Mesothelial cell of epicardium (in vitro differentiated cells): ENCODE data around the gene BCAT1. TPM values are rescaled to one million over a fixed set of nuclear protein-coding genes. Genes with fewer than 3 reads are reported as not detected.
"Not testable (repeated sequence)": the region's sequence is repeated elsewhere in the genome, so short reads cannot be mapped to it uniquely, and the experiment has no call there.

Source experiments
- DNase-seq, 2 experiments: peaks; one replicate each; pipeline ENCODE4 v3.0.0; 2021; ENCODE audit warnings: low spot score in 2 of 2; ENCODE audit not compliant: unreplicated experiment in 2 of 2
- H3K27ac Mint-ChIP-seq: 2 replicates; pipeline ENCODE4 v1.8.0; 2021; ENCODE audit warnings: mixed read lengths
- H3K27me3 Mint-ChIP-seq: 2 replicates; pipeline ENCODE4 v1.8.0; 2021; ENCODE audit warnings: low read depth, mixed read lengths
- H3K36me3 Mint-ChIP-seq: 2 replicates; pipeline ENCODE4 v1.8.0; 2021; ENCODE audit warnings: mixed read lengths
- H3K4me1 Mint-ChIP-seq: 2 replicates; pipeline ENCODE4 v1.8.0; 2021; ENCODE audit warnings: mixed read lengths
- H3K4me3 Mint-ChIP-seq: 2 replicates; pipeline ENCODE4 v1.8.0; 2021; ENCODE audit warnings: mild to moderate bottlenecking, moderate library complexity, mixed read lengths
- H3K9me3 Mint-ChIP-seq: 2 replicates; pipeline ENCODE4 v1.8.0; 2021; ENCODE audit warnings: mixed read lengths
- total RNA-seq: library from RNA; stranded (reverse); gene quantifications from 3 replicates; pipeline ENCODE4 v1.2.1, GENCODE V29; 2021
- TF ChIP-seq, protein P1 (sequence below): fragments of 200-600 bp; sonication (generic); IDR thresholded peaks from one replicate; pipeline ENCODE4 v1.5.0; 2021; ENCODE audit warnings: antibody characterized with exemption; ENCODE audit not compliant: unreplicated experiment

Gene BCAT1
- total RNA-seq, 1 donor from 2014 or later, result 121 TPM

- Mint-ChIP-seq H3K9me3 (no peaks in the 10 kb centered on the region), H3K4me3 (no peak overlapping the region), H3K27ac (no peak overlapping the region), H3K4me1 (no peaks in the 10 kb centered on the region), H3K36me3 (peaks cover 51% of the 10 kb centered on the region), H3K27me3 (no peaks in the 10 kb centered on the region)
- TF ChIP-seq, protein P1, sequence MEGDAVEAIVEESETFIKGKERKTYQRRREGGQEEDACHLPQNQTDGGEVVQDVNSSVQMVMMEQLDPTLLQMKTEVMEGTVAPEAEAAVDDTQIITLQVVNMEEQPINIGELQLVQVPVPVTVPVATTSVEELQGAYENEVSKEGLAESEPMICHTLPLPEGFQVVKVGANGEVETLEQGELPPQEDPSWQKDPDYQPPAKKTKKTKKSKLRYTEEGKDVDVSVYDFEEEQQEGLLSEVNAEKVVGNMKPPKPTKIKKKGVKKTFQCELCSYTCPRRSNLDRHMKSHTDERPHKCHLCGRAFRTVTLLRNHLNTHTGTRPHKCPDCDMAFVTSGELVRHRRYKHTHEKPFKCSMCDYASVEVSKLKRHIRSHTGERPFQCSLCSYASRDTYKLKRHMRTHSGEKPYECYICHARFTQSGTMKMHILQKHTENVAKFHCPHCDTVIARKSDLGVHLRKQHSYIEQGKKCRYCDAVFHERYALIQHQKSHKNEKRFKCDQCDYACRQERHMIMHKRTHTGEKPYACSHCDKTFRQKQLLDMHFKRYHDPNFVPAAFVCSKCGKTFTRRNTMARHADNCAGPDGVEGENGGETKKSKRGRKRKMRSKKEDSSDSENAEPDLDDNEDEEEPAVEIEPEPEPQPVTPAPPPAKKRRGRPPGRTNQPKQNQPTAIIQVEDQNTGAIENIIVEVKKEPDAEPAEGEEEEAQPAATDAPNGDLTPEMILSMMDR, result no peak
- DNase-seq, result no peak
Observed at GRCh38 chr12:24875014-24875413, 73.9 kb downstream of the BCAT1 start.

- H3K36me3 Mint-ChIP-seq, result peaks cover 49% of the 10 kb centered on the region
- TF ChIP-seq, protein P1, result no peak
- H3K4me1 Mint-ChIP-seq, result no peaks in the 10 kb centered on the region
- H3K27me3 Mint-ChIP-seq, result no peaks in the 10 kb centered on the region
- no peak overlapping the region for H3K27ac Mint-ChIP-seq
- no peaks in the 10 kb centered on the region for H3K9me3 Mint-ChIP-seq
- DNase-seq, result no peak
- H3K4me3 Mint-ChIP-seq, result no peak overlapping the region
Observed at GRCh38 chr12:24872211-24872610, 76.7 kb downstream of the BCAT1 start.

DNA sequence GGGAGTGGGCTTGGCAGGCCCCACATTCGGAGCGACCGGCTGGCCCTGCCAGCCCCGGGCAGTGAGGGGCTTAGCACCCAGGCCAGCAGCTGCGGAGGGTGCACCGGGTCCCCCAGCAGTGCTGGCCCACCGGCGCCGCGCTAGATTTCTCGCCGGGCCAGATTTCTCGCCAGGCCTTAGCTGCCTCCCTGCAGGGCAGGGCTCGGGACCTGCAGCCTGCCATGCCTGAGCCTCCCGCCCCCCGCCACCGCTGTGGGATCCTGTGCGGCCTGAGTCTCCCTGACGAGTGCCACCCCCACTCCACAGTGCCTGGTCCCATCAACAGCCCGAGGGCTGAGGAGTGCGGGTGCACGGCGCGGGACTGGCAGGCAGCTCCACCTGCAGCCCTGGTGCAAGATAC is 82.8 kb downstream of the BCAT1 start:
- not testable (repeated sequence) for DNase-seq, H3K27ac Mint-ChIP-seq, H3K27me3 Mint-ChIP-seq, H3K4me3 Mint-ChIP-seq
- H3K4me1 Mint-ChIP-seq, result peaks cover 11% of the 10 kb centered on the region
- H3K36me3 Mint-ChIP-seq, result peaks cover 61% of the 10 kb centered on the region
- H3K9me3 Mint-ChIP-seq, result peaks cover 23% of the 10 kb centered on the region

GRCh38 chr12:24864796-24865125 is 84.1 kb downstream of the BCAT1 start:
- no peak overlapping the region for H3K4me3 Mint-ChIP-seq
- no peak for DNase-seq
- no peaks in the 10 kb centered on the region for H3K27me3 Mint-ChIP-seq
- H3K36me3 Mint-ChIP-seq, result peaks cover 69% of the 10 kb centered on the region
- TF ChIP-seq, protein P1, result no peak
- peak overlapping the region; percentile 18 for H3K27ac Mint-ChIP-seq
- peaks cover 26% of the 10 kb centered on the region for H3K9me3 Mint-ChIP-seq
- H3K4me1 Mint-ChIP-seq, result peaks cover 11% of the 10 kb centered on the region

GRCh38 chr12:24861766-24862540 is 86.9 kb downstream of the BCAT1 start:
- Mint-ChIP-seq H3K27me3 (no peaks in the 10 kb centered on the region), H3K4me3 (no peak overlapping the region), H3K4me1 (peaks cover 11% of the 10 kb centered on the region), H3K36me3 (peaks cover 76% of the 10 kb centered on the region), H3K9me3 (peaks cover 46% of the 10 kb centered on the region), H3K27ac (no peak overlapping the region)
- no peak for DNase-seq
- TF ChIP-seq, protein P1, result no peak

DNA sequence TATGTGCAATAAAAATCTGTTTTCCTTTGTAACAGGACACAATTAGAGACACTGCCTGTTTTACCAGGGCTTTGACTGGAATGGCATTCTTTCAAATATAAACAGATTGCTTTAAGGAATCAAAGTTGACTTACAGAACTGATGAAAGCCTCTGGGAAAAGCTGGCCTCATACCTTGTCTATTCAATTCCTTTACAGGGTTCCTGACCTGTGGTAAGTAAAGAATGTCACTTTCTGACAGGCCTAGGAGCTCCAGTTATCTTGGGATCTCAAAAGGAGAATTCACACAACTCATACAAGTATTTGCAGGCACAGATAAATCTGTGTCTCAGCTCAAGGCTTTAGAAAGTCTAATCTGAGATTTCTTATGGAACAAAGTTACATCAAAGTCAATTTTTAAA is 88.4 kb downstream of the BCAT1 start:
- Mint-ChIP-seq H3K36me3 (peaks cover 79% of the 10 kb centered on the region), H3K4me1 (peaks cover 11% of the 10 kb centered on the region), H3K4me3 (no peak overlapping the region), H3K9me3 (peaks cover 49% of the 10 kb centered on the region), H3K27ac (no peak overlapping the region), H3K27me3 (no peaks in the 10 kb centered on the region)
- no peak for DNase-seq
- TF ChIP-seq, protein P1, result no peak
